Measurements from ENCODE around the gene HOXC10.

HOXC10 gene

GRCh38 chr12:54014377-54015017 lies 29.6 kb downstream of the HOXC10 start:
- DNase-seq (ENCODE audit: low read depth), result no peak
- no peak for TF ChIP-seq CTCF (conservative IDR thresholded peaks at IDR 0.05; ENCODE audit: low read length)
- peak overlapping the region; percentile 98 for H3K4me3 ChIP-seq (ENCODE audit: low read length)

- TF ChIP-seq CTCF (conservative IDR thresholded peaks at IDR 0.05; ENCODE audit: low read length), result no peak
- no peak for DNase-seq (ENCODE audit: low read depth)
- H3K4me3 ChIP-seq (ENCODE audit: low read length), result peak overlapping the region; percentile 98
These were observed 30.3 kb downstream of the HOXC10 start for GRCh38 chr12:54015018-54015931.

GRCh38 chr12:54016051-54016450 lies 31.1 kb downstream of the HOXC10 start:
- TF ChIP-seq CTCF (conservative IDR thresholded peaks at IDR 0.05; ENCODE audit: low read length), result no peak
- H3K4me3 ChIP-seq (ENCODE audit: low read length), result peak overlapping the region; percentile 98

GRCh38 chr12:54016478-54016964 lies 31.6 kb downstream of the HOXC10 start:
- no peak for TF ChIP-seq CTCF (conservative IDR thresholded peaks at IDR 0.05; ENCODE audit: low read length)
- DNase-seq (ENCODE audit: low read depth), result peak; percentile 95
- H3K4me3 ChIP-seq (ENCODE audit: low read length), result peak overlapping the region; percentile 98

More at GRCh38 chr12:54016051-54016450, 31.1 kb downstream of the HOXC10 start:
- DNase-seq (ENCODE audit: low read depth), result no peak

GRCh38 chr12:54017027-54017788 lies 32.3 kb downstream of the HOXC10 start:
- DNase-seq (ENCODE audit: low read depth), result no peak
- H3K4me3 ChIP-seq (ENCODE audit: low read length), result peak overlapping the region; percentile 98
- TF ChIP-seq CTCF (conservative IDR thresholded peaks at IDR 0.05; ENCODE audit: low read length), result peak; percentile 24

- peak overlapping the region; percentile 98 for H3K4me3 ChIP-seq (ENCODE audit: low read length)
- DNase-seq (ENCODE audit: low read depth), result peak; percentile 97
- TF ChIP-seq CTCF (conservative IDR thresholded peaks at IDR 0.05; ENCODE audit: low read length), result no peak
These were observed 33.0 kb downstream of the HOXC10 start for GRCh38 chr12:54017878-54018467.
